HG03159 (cell line): ENCODE results near the gene PAX9.
A peak's percentile ranks its signal among the peaks of the same experiment; 100 is the strongest.

ENCODE experiments used
- ATAC-seq: cut with Tn5 transposase; IDR thresholded peaks from one replicate; pipeline ENCODE4 v1.9.1; 2021; ENCODE audit warnings: mild to moderate bottlenecking, moderate library complexity; ENCODE audit not compliant: unreplicated experiment

The PAX9 gene

DNA sequence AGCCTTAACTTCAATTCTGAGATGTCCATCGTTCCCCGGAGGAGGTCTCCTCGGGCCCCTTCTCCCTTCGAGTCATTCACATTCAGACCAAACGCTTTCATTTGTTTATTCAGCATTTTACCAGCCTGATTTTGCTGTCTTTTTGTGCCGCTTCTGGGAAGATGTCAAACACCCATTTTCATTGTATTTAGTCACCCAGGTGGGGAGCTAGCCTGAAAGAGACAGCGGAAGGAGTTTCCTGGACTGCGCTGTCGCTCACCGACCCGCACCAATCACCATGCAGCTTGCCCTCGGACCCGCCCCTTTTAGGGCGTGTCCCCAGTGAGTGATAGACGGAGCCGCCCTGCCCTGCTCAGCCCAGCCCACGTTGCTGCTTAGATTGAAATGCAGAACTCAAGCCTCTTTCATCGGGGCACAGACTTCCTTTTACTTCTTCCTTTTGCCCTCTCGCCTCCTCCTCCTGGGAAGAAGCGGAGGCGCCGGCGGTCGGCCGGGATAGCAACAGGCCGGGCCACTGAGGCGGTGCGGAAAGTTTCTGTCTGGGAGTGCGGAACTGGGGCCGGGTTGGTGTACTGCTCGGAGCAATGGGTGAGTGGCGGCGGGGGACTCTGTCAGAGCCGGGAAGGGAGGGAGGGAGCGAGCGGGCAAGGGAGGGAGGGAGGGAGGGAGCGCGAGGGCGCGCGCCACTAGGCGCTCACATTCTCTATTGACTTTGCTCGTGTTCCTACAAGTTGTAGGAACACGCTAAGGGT lies at the start of gene PAX9:
PAX9 (plus strand) TSS at position 355 of the 752 bp plus-strand sequence; CDS start at position 585, 230 bp downstream.
- peak; percentile 75 for ATAC-seq

DNA sequence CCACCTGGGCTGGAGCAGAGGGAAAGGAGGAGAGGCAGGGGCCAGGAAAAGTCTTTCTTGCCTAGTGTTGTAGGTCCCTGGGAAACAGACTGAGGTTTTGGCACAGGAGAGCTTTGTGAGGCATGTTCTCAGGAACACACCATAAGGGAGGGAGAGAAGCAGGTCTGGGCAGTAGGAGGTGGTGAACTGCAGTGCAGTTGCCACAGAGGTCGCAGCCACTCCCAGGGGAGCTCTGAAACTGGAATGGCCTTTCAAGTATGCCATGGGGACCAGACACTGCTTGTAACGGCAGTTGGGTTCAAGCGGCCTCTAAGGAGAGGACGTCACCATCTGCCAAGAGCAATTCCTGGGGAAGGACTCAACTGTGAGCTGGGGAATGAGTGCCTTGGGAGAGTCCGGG lies 43.8 kb upstream of the PAX9 start:
- no peak for ATAC-seq

DNA sequence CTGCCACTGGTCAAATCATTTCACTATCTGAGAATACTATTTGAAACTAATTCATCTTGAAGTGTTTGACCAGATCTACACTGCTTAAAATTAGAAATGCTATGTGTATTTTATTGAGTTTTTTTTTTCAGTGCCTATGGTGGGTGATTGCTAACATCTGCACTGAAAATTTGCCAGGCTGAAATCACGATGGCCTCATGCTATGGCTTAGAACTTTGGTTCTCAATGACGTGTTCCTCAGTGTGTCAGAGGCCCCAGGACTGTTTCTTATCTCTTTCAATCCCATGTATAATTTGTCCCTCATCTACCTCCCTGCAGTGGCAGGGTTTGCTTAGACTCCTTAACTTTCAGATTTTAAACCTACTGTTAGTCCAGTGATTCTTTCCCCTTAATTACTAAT lies 43.0 kb upstream of the PAX9 start:
- ATAC-seq = no peak

DNA sequence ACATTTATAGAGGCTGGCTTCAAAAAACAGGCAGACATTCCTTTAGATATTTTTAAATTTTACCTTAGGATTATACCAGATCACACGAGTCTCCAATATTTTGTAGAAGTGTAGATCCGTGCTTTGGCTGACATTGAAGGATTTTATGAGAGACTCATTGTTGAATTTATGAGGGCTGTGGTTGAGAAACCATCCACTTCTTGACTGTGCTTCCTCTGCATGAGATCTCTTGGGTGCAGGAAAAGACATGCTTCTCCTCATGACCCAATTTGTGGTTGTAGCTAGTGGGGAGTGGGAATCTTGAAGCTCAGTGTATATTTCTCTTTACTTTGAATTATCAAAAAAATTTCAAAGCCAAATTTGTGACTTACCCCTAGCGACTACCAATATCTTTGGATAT lies 42.5 kb upstream of the PAX9 start:
- ATAC-seq = no peak

DNA sequence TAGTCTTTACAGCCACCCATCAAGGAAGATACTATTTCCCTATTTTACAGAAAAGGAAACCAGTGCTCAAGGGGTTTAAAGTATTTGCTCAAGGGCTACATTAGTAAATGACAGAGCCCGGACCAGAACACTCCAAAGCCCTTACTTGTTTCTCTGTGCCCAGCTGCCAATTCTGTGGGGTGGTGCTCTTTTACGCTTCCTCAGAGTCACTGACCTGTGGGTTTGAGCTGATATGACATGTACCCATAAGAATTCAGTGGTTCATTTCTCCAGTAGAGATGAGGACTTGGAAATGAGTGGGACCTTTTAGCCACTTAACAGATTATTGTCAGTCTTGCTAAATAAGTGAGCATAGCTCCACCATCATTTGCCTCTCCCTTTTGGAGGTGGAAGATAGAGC lies 41.8 kb upstream of the PAX9 start:
- no peak for ATAC-seq

DNA sequence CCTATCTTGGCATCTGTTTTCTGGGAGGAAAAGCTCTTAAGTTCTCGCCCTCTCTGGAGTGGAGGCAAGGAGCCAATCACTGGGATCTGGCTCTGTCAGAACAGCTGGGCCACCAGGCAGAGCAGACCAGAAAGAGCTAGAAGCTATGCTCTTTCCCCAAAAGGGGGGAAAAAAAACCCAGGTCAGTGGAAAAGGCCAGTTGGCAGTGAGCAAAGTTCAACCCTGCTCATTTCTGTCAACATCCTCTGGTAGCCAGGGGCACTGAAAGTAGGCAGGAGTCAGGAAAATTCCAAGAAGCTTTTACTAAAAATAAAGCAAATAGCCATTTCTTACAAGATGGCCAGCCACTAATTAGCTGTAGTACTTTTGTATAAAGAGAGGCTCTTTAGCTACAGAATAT lies 36.6 kb upstream of the PAX9 start:
- no peak for ATAC-seq

DNA sequence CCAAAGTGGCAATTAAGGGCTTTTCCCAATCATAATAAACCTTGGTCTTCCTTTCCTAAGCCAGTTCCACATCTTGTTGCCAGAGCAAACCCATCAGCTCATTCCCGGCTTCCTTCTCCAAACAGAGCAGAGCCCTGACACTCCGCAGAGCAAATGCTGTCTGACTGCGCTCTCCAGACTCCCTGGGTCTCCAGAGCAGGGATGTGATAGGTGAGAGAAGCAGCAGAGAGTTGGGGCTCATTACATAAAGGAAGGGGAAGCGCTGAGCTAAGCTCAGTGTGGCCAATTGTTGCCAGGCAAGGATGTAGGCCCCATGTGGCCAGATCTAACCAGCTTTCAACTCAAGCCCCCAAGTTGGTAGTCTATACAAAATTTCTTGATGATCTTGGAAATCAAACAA lies 36.2 kb upstream of the PAX9 start:
- no peak for ATAC-seq

DNA sequence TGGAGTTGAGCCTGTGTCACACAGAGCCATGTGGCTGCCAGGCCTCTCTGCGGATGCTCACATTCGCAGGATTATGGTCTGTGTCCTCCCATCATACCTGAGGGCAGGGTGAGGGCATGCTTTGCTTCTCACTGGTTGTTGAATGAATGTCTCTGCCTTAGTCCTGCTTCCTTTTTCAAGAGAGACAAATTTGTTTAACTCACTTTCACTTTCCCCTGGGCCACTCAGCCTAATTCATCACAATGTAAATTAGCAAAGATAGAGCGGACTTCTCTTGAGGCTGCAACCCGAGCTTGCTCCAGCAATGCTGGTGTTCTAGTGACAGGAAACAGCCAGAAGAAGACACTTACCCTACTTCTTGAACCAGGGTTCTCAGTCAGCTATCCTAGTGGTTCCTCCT lies 35.5 kb upstream of the PAX9 start:
- no peak for ATAC-seq

DNA sequence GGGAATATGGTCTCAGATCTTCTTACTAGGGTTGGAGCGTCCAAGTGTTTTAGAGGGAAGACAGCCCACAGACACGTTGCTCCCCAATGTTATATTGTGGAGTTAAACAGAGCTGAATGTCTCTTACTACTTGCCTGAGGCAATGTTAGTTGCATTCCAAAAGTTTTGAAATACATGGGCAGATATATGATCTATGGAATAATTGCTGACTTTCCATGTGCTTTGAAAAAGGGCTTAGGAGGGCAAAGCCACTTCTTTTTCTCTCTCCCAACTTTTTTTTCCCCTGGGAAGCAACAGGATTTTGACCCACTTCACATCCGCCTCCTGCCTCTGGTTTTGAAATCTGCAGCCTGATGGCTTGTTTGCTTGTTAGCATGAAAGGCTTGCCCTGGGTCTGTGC lies 33.7 kb upstream of the PAX9 start:
- no peak for ATAC-seq

DNA sequence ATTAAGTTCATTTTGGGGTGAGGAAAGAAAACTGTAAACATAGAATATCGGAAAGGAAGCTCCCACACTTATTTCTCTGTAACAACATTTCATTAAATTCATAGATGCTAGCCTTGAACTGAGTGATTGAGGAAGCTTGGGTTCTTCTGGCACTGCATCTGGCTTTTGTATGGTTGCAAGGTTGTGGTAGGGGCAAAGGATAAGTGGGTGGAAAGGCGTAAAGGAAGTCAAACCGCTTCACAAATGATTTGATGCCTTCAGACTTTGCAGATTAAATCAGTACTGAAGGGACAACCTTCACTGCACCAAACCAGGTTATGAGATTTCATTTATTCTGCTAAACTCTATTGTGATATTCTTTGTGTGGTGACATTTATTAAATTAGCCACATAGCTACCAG lies 28.1 kb upstream of the PAX9 start:
- no peak for ATAC-seq

DNA sequence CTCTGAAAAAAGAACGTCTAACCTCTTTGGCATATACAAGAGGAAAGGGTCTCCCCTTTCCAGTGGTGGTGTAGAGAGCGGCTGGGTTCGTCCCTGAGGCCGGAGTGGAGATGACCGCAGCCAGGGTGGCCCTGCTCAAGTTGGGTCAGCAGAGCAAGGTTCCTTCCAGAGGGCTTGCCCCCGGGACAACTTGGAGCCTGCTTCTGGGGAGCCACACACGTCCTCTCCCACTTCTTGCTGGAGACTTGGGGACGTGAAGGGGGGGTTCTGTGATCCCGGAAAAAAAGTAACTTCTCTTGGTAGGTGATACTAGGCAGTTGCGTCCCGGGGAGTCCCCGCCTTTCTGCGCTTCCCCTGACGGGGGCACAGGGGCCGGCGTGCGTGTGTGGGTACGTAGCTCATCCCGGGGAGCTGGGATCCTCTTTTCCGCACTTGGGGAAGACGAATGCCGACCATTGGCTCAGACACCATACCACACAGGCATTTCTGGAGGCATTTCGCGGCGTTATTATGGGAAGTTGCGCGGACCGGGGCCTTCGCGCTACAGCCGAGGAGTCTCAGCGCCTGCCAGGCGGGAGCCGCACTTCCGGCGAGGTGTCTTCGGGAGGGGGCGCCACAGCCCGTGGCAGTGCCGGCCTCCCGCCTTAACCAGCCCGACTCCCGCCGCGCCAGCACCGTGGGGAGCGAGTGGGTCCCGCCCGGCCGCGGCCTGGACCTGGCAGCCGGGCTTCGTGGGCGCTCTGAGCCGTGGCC lies 14.8 kb upstream of the PAX9 start:
- ATAC-seq = no peak

DNA sequence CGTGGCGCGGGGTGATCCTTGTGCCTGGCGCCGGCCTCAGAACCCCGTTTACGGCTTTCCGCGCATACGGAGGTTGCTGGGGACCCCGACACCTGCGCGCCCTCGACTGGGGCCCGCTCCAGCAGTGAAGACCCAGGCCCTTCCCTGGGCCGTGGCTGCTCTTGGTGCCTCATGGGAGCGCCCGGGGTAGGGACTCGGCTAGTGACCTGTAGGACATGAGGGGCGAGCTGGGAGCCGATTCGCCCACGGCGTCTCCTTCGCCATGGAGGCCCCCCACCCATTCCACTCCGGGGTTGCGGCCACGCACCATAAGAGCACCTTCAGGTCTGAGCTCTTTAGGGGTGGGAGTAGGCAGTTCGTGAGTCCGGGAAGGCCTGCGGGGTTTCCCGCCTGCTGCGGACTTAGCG lies 14.2 kb upstream of the PAX9 start:
- ATAC-seq = no peak

DNA sequence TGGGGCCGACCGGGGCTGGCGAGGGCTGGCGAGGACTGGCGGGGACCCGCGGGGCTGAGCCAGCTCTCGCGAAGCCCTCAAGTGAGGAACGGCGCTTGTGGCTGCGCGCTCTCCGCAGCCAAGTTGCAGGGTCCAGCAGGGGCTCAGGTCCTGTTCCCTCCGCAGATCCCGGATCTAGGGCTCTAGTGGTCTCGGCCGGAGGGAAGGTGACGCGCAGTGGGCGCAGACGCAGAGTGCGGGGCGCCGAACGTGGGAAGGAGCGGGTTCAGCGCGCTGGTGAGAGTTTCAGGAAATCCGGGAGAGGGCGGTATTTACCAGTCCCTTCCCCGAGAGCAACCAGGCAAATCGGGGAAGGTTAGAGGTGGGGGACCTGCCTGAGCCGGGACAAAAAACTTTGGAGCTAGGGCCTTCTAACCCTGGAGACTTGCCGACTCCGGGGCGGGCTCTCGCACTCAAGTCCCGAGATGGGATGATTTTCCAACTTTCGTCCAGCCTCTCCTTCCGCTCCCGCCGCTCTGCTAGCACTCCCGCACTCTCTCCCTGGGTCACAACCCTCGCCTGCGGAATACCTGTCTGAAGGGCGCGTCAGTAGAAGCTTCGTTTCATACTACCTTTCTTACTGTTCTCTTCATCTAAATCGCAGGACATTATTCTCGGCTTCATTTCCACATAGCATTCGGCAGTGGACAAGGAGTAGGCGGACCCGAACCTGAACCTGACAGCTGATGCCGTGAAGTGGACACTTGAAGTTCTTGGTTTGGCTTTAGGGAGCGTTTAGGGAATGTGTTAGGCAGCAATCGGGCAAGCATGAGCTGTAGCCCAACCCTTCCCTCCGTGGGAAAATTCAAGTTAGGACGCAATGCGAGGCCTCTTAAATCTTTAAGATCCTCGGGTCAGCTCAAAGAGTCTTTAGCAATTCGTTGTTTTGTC lies 13.6 kb upstream of the PAX9 start:
- ATAC-seq = no peak

DNA sequence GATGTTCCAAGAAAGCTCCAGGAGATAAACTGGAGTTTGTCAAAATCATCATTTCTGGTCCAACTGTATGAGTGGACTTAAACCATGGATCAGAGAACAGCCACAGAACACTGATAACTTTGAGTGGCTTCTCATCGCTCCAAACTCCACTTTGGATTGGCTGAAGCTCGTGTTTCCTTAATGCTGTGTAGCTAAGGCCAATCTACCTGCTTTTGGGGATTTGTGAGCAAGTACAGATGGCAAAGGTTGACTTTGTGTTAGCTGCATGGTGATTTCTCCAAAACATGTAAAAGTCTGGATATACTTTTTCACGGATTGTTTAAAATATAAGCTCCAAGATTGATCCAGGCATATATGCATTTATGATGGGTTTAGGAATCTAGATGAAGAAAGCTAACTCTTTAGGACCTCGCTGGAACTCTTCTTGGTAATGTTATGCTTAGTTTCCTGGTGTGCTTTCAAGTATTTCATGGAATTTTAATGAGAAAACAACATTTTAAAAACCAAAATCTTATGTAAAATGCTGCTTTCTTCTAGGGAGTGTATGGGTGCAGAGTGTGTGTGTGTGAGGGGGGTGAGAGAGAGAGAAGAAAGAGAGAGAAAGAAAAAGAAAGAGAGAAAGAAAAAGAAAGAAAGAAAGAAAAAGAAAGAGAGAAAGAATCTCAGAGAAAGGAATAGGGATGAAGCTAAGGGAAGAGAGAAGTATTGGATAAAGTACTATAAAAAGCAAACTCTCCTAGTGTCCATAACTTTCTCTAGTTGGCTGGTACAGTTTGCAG lies 11.6 kb upstream of the PAX9 start:
- ATAC-seq = no peak

DNA sequence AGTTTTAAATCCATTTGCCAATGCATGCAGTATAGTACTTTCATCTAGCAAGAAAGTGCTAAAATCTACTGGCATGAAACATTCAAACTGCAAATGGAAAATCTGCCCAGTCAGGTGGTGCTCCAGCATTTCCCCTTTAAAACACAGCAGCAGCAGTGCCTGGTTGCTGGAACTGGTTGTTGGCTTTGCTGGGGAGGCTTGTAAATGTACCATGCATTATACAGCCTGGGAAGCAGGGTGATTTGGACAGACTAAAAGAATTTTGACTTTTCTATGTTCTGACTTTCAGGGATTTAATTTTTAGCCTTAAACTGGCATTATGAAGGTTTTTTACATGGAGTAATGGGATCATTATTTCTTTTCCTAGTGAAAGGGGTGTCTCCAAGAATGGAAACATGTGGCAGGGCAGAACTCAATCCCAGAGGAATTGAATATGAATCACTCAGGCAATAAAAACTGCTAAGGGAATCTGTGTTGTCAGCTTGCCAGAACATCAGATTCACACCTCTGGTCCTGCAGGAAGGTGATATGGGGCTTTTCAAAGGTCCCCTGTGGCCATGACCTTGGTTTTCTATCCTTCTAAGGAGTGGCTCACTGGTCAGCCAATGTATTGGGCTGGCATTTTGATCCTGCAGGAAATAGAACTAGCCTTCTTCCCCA lies 9.0 kb upstream of the PAX9 start:
- ATAC-seq = no peak

DNA sequence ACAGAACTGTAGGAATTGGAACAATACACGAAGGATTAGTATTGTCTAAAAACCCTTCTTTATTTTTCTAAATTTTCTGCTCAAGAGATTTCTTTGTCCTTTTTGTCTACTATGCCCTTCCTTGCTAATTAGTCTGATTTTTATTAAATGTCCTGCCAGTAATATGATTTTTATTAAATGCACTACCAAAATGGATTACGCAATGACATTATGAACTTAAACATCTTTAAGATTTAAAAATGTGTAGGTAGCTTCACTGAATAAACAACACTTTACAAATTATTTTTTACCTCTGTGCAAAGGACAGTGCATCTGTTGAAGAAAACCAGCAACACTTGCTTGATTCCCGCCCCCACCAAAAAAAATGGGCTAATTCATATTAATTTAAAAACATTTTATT lies 8.2 kb upstream of the PAX9 start:
- ATAC-seq = no peak

DNA sequence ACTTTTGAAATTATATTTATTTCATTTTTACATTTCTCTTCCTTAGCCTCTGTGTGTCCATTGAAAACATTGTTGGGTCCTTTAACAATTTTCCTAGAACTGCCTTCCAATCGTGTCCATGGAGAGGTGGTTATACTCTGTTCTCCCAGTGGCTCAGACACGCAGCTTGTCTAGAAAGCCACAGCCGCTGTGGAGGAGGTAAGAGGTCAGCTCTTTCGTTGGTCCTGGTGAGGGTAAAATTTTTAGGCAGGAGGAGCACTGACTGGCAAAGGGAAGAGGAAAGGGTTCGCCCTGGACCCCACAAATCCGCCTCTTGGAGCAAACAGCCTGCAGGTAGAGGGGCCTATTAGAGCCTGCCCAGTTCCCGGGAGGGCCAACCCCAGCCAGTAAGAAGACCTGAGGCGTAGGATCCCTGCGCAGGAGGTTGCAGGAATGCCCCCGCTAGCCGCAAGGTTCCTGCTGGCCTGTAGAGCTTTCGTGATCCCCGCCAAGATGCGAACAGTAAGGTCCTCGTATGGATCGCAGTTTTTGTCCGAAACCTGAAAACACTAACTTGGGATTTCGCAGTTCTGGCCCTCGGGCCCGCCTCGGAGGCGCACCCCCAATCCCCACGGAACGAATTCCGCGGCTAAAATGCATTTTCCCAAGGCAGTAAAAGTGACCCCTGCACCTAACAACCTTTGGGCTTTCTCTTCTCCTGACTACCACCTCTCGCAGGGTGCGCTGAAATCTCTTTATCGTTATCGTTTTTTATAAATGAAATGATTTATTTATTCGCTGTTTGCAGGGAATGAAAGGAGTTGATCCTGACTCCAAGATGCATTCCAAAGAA lies 7.5 kb upstream of the PAX9 start:
- ATAC-seq = no peak

DNA sequence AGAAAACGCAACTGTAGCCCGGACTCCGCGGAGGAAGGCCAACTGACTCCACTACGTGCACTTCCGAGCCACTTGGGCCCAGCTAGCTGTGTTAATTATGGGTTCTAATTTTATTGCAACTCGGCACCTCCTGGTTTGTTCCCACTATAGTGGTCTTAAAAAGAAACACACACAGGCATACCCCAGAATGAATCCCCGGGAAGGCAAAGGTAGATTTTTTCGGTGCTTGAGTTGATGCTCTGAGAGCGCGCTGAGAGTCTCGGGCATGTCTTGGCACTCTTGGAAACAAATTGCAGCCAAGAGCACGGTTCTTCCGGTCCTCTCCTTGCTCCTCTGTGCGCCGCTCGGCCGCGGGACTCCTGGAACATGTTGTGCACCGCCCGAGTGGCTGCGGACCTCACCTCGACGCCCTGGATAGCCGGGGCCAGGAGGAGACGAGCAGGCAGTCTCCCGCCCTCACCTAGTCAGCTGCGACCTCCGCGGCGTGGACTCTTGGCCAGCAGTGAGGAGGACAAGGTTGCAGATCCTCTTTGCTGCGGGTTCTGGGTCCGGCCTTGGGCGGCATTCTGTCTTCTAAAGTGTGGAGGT lies 6.8 kb upstream of the PAX9 start:
- ATAC-seq = no peak

DNA sequence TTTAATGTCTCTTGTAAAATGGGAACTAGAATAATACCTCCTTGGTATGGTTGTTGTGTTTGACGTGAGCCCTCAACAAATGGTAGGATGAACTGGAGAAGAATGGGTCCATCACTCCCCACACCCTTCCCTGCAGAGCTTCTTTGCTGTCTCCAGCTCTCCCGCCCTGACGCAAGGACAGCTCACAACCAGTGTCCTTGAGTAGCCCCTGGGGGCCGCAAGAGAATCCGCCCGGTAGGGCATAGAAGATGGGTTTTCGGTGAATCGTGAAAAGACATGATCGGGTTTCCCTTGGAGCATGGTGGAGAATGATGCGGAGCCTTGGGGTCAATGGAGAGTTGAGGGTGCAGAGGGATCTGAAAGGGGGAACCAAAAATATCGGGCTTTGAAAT lies 6.1 kb upstream of the PAX9 start:
- no peak for ATAC-seq
